Right renal cortex interstitium (tissue), 3 donors: ENCODE results near the gene SETD1B. TPM values are rescaled to one million over a fixed set of nuclear protein-coding genes. Genes with fewer than 3 reads are reported as not detected.

Experiments used
- polyA plus RNA-seq, 3 donors: library from polyadenylated mRNA; unstranded; fragments of 120-200 nt; gene quantifications; one replicate each; pipeline ENCODE4 v1.2.1, GENCODE V29; 2013; ENCODE audit not compliant: insufficient read length in 3 of 3

Gene SETD1B
- polyA plus RNA-seq, 3 donors: 10.5 to 12.1 (median 12.0) TPM

Other genes starting within 250 kb of the SETD1B start
- gene KDM2B, start 223.0 kb upstream of the SETD1B start, polyA plus RNA-seq: 10 to 100 TPM; 73.7 to 78.0 (median 74.7) TPM
- 10 to 100 TPM; 11.0 to 14.7 (median 11.1) TPM for gene ORAI1, start 177.5 kb upstream of the SETD1B start, polyA plus RNA-seq
- 1 to 10 TPM; 1.7 to 2.3 (median 1.8) TPM for gene MORN3, start 134.4 kb upstream of the SETD1B start, polyA plus RNA-seq
- gene TMEM120B, start 91.3 kb upstream of the SETD1B start, polyA plus RNA-seq: 1 to 10 TPM; 6.6 to 8.4 (median 8.1) TPM
- 1 to 10 TPM; 8.9 to 9.6 (median 9.1) TPM for gene RHOF, start 10.3 kb upstream of the SETD1B start, polyA plus RNA-seq
- gene HPD, start 54.9 kb downstream of the SETD1B start, polyA plus RNA-seq: 1 to 10 TPM; 1.5 to 4.7 (median 3.9) TPM
- gene PSMD9, start 84.8 kb downstream of the SETD1B start, polyA plus RNA-seq: 10 to 100 TPM; 51.3 to 57.1 (median 57.1) TPM
- gene CFAP251, start 114.6 kb downstream of the SETD1B start, polyA plus RNA-seq: 10 to 100 TPM in 2 of 3 donors, 1 to 10 TPM in 1; 9.2 to 11.7 (median 10.8) TPM
- gene BCL7A, start 217.9 kb downstream of the SETD1B start, polyA plus RNA-seq: 10 to 100 TPM; 34.7 to 36.0 (median 35.7) TPM